DOHH2 (cell line): ENCODE results near the gene B4GALT7.

Experiments
- H3F3A ChIP-seq: fragments of 200-600 bp; sonication (generic), shearing (Covaris generic); 2 replicates; pipeline ENCODE4 v1.6.0; 2016; ENCODE audit warnings: antibody characterized with exemption, mild to moderate bottlenecking; ENCODE audit not compliant: control insufficient read depth, insufficient read depth
- H3K27ac ChIP-seq: fragments of 200-600 bp; sonication (generic); 2 replicates; pipeline ENCODE4 v1.5.1; 2014; ENCODE audit warnings: low read depth, mild to moderate bottlenecking, low read length, moderate library complexity
- H3K27me3 ChIP-seq: fragments of 200-600 bp; sonication (generic); 2 replicates; pipeline ENCODE4 v1.6.1; 2014; ENCODE audit warnings: mild to moderate bottlenecking, low read length, mixed read lengths; ENCODE audit not compliant: control insufficient read depth
- H3K36me3 ChIP-seq: fragments of 200-600 bp; sonication (generic); 2 replicates; pipeline ENCODE4 v1.6.1; 2014; ENCODE audit warnings: mild to moderate bottlenecking, low read length, moderate library complexity, mixed read lengths; ENCODE audit not compliant: control insufficient read depth
- H3K4me1 ChIP-seq: fragments of 200-600 bp; sonication (generic); 2 replicates; pipeline ENCODE4 v1.6.1; 2014; ENCODE audit warnings: mild to moderate bottlenecking, low read length, mixed read lengths; ENCODE audit not compliant: control insufficient read depth
- H3K4me2 ChIP-seq: fragments of 200-600 bp; sonication (generic); 2 replicates; pipeline ENCODE4 v1.6.0; 2014; ENCODE audit warnings: mild to moderate bottlenecking, low read length, moderate library complexity
- H3K4me3 ChIP-seq: fragments of 200-600 bp; sonication (generic); 2 replicates; pipeline ENCODE4 v1.5.1; 2014; ENCODE audit warnings: mild to moderate bottlenecking, low read length, mixed read lengths
- H3K79me2 ChIP-seq: fragments of 200-600 bp; sonication (generic); 2 replicates; pipeline ENCODE4 v1.6.1; 2014; ENCODE audit warnings: mild to moderate bottlenecking, low read length, mixed read lengths; ENCODE audit not compliant: control insufficient read depth
- H3K9me2 ChIP-seq: fragments of 200-600 bp; sonication (generic); replicated peaks from 2 replicates; pipeline ENCODE4 v1.6.1; 2014; ENCODE audit warnings: mild to moderate bottlenecking, low read length, mixed read lengths; ENCODE audit not compliant: control insufficient read depth
- H3K9me3 ChIP-seq: fragments of 200-600 bp; sonication (generic); 2 replicates; pipeline ENCODE4 v1.6.1; 2014; ENCODE audit warnings: antibody characterized with exemption, low read length, mixed read lengths; ENCODE audit not compliant: control insufficient read depth, insufficient read depth
- H4K20me1 ChIP-seq: fragments of 200-600 bp; sonication (generic); 2 replicates; pipeline ENCODE4 v1.6.0; 2014; ENCODE audit warnings: low read depth, mild to moderate bottlenecking, antibody characterized with exemption, low read length, moderate library complexity; ENCODE audit not compliant: control insufficient read depth, insufficient read depth
- CTCF ChIP-seq: fragments of 200-600 bp; sonication (generic); IDR thresholded peaks from one replicate; pipeline ENCODE4 v1.5.1; 2014; ENCODE audit warnings: antibody characterized with exemption, mild to moderate bottlenecking, low read depth, low read length; ENCODE audit not compliant: poor library complexity, severe bottlenecking
- EZH2phosphoT487 ChIP-seq: fragments of 200-600 bp; sonication (generic); IDR thresholded peaks from 2 replicates; pipeline ENCODE4 v1.6.1; 2017; ENCODE audit warnings: borderline replicate concordance, mild to moderate bottlenecking, antibody characterized with exemption, low read length, moderate library complexity, mixed read lengths

The B4GALT7 gene

DNA sequence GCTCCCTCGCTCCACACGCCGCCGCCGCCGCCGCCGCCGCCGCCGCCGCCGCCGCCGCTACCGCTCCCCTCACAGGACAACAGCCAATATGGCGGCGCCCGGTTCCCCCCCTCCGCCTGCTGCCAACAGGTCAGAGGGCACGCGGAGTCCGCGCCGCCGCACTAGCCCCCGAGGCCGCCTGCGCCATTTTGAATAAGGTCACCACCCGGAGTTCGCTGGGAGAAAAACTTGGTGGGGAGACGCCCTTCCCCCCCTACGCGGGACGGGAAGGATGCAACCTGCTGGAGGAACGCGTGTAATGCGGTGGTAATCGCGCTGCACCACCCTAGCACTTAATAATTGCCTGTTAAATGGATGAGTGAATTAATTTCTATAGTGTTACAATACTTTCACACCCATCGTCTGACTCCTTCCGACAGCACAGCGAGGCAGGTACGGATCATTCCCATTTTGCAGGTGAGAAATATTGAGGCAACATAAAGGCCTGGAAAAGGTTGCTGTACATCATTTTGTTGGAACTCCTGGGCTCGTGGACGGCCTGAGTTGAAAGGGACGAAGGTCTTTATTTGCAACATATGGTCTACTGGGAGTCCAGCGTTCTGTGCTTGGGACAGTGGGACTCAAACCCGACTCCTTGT, 45.3 kb upstream of the B4GALT7 start, which contains the start of gene FAM193B:
Gene FAM193B (minus strand): TSS at position 90 of the 638 bp plus-strand sequence. CDS start 105 bp downstream, outside the sequence.
- Histone ChIP-seq H3K4me2 (peak within 1 kb of the TSS; percentile 85), H3K36me3 (peaks cover 31% of the 10 kb centered on the region), H3F3A (no peaks in the 10 kb centered on the region; the same call in 1 of the 2 replicates), H4K20me1 (peaks cover 13% of the 10 kb centered on the region), H3K4me1 (peaks cover 26% of the 10 kb centered on the region), H3K27me3 (no peaks in the 10 kb centered on the region), H3K9me3 (no peaks in the 10 kb centered on the region), H3K27ac (no peak within 1 kb of the TSS), H3K9me2 (no peaks in the 10 kb centered on the region), H3K79me2 (peaks cover 51% of the 10 kb centered on the region), H3K4me3 (peak within 1 kb of the TSS; percentile 79)
- TF ChIP-seq EZH2phosphoT487 (no peak), CTCF (peak; percentile 23)

DNA sequence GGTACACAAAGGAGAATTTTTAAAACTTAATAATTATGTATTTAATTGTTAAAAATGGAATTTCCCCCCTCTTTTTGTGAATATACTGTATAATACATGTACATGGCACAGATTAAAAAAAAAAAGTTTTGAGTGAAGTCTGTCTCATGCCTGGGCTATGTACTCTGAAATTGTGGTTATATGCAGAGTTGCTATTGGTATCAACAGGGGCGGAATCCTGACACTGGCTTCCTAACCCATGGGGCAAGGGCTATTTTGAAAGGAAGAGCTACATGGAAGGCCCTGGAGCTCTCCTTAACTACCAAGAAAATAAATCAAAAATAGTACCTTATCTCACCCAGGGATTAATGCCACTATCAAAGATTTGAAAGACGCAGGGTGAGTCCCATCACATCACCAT, 44.7 kb upstream of the B4GALT7 start:
- no peak for TF ChIP-seq EZH2phosphoT487
- TF ChIP-seq CTCF: no peak
- Histone ChIP-seq H3K4me2 (peak overlapping the region; percentile 66), H3K9me3 (no peaks in the 10 kb centered on the region), H3K9me2 (no peaks in the 10 kb centered on the region), H4K20me1 (peaks cover 13% of the 10 kb centered on the region), H3K4me1 (peaks cover 26% of the 10 kb centered on the region), H3F3A (no peaks in the 10 kb centered on the region; the same call in 1 of the 2 replicates), H3K36me3 (peaks cover 29% of the 10 kb centered on the region), H3K27me3 (no peaks in the 10 kb centered on the region), H3K4me3 (peak overlapping the region; percentile 79), H3K79me2 (peaks cover 45% of the 10 kb centered on the region), H3K27ac (no peak overlapping the region)

GRCh38 chr5:177555665-177556064, 44.3 kb upstream of the B4GALT7 start:
- H3K4me2 ChIP-seq: peak overlapping the region; percentile 66; the same call in 1 of the 2 replicates
- H3K4me1 ChIP-seq: peaks cover 24% of the 10 kb centered on the region
- H3K36me3 ChIP-seq: peaks cover 25% of the 10 kb centered on the region
- H3F3A ChIP-seq: no peaks in the 10 kb centered on the region; the same call in 1 of the 2 replicates
- no peak overlapping the region for H3K4me3 ChIP-seq
- no peaks in the 10 kb centered on the region for H3K9me3 ChIP-seq
- H3K27me3 ChIP-seq: no peaks in the 10 kb centered on the region
- H3K9me2 ChIP-seq: no peaks in the 10 kb centered on the region
- H3K27ac ChIP-seq: no peak overlapping the region
- H3K79me2 ChIP-seq: peaks cover 41% of the 10 kb centered on the region
- peaks cover 13% of the 10 kb centered on the region for H4K20me1 ChIP-seq
- TF ChIP-seq EZH2phosphoT487 (no peak), CTCF (no peak)
